ENCODE results near the gene SPATS2L. TPM values are rescaled to one million over a fixed set of nuclear protein-coding genes. Genes with fewer than 3 reads are reported as not detected.

SPATS2L gene
- polyA plus RNA-seq, 3 donors, result 129 to 143 (median 132) TPM

- no peak for DNase-seq (ENCODE audit: extremely low read depth in 1 of 11, low read depth in 9 of 11, low spot score in 4 of 11)
Observed at GRCh38 chr2:200466425-200467418, 160.2 kb downstream of the SPATS2L start.

DNA sequence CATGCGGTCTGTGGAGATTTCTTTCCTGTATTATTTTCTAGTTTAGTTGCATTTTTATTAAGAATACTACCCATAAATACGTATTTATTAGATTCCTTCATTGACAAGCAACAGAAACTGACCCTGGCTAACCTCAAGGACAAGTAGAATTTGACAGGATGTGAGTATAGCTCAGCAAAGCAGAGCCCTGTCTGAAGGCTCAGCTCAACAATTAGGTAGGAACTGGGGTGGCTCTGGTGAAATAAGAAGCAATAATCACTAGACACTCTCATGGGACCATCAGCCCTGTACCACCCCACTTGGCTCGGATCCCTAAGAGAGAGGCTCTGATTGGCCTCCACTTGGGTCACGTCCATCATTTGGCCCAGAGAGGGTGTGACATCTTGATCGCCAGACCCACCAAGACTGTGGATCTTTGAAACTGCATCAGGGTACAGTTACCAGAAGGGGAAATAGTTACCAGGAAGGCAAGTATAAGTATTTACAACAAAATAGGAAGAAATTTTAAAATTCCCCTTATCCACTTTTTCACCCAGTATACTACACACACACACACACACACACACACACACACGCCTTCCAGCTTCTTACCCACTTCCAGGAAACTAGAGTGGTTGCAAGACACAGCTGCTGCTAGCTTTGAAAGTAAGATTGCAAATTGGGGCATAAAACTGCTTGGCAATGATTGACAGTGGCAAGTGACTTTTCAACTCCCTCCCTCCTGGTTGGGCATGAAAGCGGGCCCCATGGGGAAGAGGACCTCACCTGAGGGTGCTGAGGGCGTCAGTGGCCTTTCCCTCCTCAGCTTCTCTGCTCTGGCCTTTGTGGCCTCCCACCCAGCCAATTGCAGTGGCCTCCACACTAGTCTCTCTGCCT, 161.6 kb downstream of the SPATS2L start:
- no peak for DNase-seq (ENCODE audit: extremely low read depth in 1 of 11, low read depth in 9 of 11, low spot score in 4 of 11)

DNA sequence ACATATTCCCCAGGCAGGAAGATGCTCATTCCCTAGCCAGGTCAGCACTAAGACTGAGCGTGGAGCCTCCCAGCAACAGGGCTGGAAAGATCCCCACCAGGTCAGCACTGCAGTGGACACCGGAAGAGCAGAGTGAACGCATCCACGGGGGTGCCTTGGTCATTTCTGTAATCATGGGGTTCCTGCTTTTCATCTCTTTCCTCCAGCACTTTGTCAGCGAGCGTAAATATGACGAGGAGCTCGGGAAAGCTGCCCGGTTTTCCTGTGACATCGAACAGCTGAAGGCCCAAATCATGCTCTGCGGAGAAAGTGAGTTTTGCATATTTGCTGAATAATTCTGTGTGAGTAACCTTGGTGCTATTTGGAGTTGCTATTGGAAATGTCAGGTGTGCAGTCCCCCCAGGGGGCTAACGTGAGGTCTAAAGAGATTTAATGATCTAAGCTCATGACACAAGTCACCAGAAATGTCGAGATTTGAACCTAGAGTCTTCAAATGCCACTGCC, 163.3 kb downstream of the SPATS2L start:
- peak in 1 of 11 donors; percentile 31 for DNase-seq (ENCODE audit: extremely low read depth in 1 of 11, low read depth in 9 of 11, low spot score in 4 of 11)

GRCh38 chr2:200470230-200470629, 163.7 kb downstream of the SPATS2L start:
- DNase-seq (ENCODE audit: extremely low read depth in 1 of 11, low read depth in 9 of 11, low spot score in 4 of 11), result no peak

DNA sequence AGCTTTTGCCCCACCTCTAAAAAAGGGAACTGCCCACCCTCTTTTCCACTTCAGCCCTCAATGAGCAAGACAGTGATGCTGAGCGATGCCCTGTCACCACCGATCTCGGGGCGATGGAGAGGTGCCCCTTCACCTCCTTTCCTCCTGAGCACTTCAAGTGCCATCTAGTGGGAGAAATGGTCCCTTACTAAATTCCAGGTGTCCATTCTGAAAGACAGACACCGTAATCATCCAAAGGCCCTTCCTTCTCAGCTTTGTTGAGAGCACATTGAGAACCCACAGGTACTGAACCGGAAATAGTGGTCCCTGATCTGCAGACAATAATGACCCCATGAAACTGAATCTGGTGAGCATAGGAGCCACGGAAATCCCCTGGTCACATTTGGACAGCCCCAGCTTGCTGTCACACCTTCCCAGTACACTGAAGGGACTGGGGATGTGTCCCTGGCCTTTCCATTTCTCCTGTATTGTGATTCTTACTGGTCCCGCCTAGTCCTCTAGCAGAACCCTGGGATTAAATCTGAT, 164.9 kb downstream of the SPATS2L start:
- DNase-seq (ENCODE audit: extremely low read depth in 1 of 11, low read depth in 9 of 11, low spot score in 4 of 11), result peak in 1 of 11 donors; percentile 28

GRCh38 chr2:200471928-200472645, 165.6 kb downstream of the SPATS2L start:
- no peak for DNase-seq (ENCODE audit: extremely low read depth in 1 of 11, low read depth in 9 of 11, low spot score in 4 of 11)

GRCh38 chr2:200472853-200473464, 166.5 kb downstream of the SPATS2L start:
- no peak for DNase-seq (ENCODE audit: extremely low read depth in 1 of 11, low read depth in 9 of 11, low spot score in 4 of 11)

DNA sequence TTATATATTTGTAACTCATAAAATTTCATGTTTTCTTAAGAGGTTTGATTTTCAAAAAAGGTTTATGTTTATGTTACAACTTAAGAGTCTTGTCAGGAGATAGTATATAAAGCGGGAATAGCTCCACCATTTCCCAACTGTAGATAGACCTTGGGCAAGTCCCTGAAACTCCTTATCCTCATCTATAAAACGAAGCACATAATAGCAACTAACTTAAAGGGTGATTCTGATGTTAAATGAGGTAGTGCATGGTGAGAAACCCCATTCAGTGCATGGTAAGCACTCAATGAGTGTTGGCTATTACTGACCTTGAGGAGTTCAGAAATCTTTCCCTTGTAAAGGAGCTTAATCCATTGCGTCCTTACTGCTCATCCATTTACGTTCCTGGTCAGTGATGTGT, 169.3 kb downstream of the SPATS2L start:
- no peak for DNase-seq (ENCODE audit: extremely low read depth in 1 of 11, low read depth in 9 of 11, low spot score in 4 of 11)

DNA sequence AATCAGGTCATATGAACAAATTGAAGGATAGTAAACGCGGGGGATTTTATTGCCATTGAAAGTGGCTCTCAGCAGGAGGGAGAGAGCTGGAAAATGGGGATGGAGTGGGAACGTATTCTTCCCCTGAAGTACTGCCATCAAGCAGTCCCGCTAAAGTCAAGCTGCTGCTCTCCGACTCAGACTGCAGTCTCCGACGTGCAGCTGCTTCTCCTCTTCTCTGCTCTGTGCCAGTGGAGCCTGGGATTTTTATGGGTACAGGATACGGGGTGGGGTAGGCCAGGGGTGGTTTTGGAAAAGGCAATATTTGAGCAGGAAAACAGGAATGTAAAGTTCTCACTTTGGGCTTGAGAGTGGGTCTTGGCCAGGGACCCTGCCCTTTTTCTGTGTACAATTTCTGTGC, 170.3 kb downstream of the SPATS2L start:
- DNase-seq (ENCODE audit: extremely low read depth in 1 of 11, low read depth in 9 of 11, low spot score in 4 of 11), result no peak

DNA sequence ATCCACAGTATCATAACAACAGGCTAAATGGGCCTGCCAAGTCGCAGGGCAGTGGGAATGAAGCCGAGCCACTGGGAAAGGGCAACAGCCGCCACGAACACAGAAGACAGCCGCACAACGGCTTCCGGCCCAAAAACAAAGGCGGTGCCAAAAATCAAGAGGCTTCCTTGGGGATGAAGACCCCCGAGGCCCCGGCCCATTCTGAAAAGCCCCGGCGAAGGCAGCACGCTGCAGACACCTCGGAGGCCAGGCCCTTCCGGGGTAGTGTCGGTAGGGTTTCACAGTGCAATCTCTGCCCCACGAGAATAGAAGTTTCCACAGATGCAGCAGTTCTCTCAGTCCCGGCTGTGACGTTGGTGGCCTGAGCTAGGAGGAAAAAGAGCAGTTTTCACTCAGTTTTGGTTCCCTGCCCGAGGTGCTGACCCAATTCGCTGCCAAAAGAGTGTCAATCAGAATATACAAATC, 171.2 kb downstream of the SPATS2L start:
- no peak for DNase-seq (ENCODE audit: extremely low read depth in 1 of 11, low read depth in 9 of 11, low spot score in 4 of 11)

DNA sequence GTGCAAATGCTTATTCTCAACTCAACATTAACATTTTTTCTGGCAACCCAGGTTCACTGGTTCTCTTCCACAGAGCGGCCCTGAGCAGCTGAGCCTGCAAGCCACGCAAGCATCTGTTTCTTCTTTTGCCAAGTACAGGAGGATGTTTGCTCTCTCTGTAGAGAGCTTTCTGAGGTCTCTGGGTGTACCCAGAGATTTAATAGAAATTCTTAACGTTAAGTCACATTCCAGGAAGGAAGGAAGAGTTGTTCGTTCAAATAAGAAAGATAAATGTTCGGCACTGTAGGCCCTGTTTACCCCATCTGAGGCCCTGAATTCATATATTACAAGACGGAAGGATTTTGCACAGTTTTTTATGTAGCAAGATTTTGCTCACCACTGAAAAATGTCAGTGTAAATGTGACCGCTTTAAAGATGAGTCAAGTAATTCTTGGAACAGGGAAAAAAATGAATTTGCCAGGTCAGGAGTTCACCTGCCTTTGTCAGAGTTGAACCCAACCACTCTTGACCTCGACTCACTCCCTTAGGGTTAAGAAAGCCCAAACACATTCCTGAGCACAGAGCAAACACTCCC, 173.3 kb downstream of the SPATS2L start:
- DNase-seq (ENCODE audit: extremely low read depth in 1 of 11, low read depth in 9 of 11, low spot score in 4 of 11), result no peak

- no peak for DNase-seq (ENCODE audit: extremely low read depth in 1 of 11, low read depth in 9 of 11, low spot score in 4 of 11)
Observed at GRCh38 chr2:200482194-200482593, 175.7 kb downstream of the SPATS2L start.

GRCh38 chr2:200483729-200484198, 177.3 kb downstream of the SPATS2L start:
- no peak for DNase-seq (ENCODE audit: extremely low read depth in 1 of 11, low read depth in 9 of 11, low spot score in 4 of 11)

GRCh38 chr2:200484934-200485333, 178.4 kb downstream of the SPATS2L start:
- DNase-seq (ENCODE audit: extremely low read depth in 1 of 11, low read depth in 9 of 11, low spot score in 4 of 11), result no peak

- DNase-seq (ENCODE audit: extremely low read depth in 1 of 11, low read depth in 9 of 11, low spot score in 4 of 11), result no peak
Observed at GRCh38 chr2:200486529-200486928, 180.0 kb downstream of the SPATS2L start.

GRCh38 chr2:200488169-200488568, 181.7 kb downstream of the SPATS2L start:
- DNase-seq (ENCODE audit: extremely low read depth in 1 of 11, low read depth in 9 of 11, low spot score in 4 of 11), result no peak

DNA sequence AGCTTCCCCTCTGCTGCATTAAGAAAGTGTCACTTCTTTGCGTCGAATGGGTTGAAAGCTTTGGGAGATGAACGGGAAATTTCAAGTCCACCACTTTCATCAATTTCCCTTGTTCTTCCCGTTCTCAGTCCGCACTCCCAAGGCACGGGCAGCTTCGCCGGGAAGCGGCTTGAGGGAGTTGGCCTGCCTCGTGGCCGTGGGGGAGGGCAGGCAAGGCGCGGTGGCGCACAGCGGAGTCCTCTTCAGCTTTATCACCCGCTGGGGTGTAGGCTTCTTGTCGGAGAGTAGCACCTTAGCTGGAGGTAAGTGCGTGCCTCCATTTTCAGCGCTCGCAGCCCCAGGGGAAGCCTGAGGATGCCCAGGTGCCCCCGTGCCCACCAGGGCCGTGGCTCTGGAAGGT, 183.5 kb downstream of the SPATS2L start:
- no peak for DNase-seq (ENCODE audit: extremely low read depth in 1 of 11, low read depth in 9 of 11, low spot score in 4 of 11)

DNA sequence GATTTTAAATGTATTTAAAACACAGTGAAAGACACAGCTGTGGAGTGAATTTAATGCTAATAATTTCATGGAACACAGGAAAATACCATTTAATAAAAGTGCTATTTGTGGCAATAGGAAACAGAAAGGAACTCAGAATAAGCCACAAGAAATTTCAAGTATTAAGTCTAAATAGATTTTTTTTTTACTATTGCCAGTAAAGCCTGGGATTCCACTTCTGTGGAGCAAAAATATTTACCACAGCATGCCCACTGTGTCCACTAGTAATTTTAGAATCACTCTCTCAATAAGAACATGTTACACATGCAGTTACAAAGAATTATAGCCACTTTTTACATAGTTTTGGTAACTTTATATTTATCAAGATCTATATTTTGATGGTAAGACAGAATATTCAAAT, 186.2 kb downstream of the SPATS2L start:
- no peak for DNase-seq (ENCODE audit: extremely low read depth in 1 of 11, low read depth in 9 of 11, low spot score in 4 of 11)

Data from renal cortex interstitium (tissue), 11 donors.